ENCODE data around the gene CAPRIN1. TPM values are rescaled to one million over a fixed set of nuclear protein-coding genes. Genes with fewer than 3 reads are reported as not detected.

CAPRIN1 gene
- total and polyA plus RNA-seq, 10 of the 15 experiments (the other 5 are each of a cell fraction or from before 2014, with no cell fraction given), result 50.4 to 228 (median 191) TPM

DNA sequence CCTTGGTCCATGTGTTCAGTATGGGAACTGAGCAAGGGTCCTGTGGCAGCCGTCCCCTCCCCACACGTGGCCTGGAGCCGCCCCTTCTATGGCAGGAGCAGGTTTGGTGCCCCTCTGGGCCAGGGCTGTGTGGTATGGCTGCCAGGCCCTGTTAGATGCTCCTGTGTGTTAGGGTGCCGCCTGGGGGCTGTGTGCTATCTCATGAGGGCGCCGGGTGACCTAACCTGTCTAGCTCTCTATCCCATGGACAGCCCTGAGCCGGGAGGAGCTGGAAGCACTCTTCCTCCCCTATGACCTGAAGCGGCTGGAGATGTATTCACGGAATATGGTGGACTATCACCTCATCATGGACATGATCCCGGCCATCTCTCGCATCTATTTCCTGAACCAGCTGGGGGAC lies 88.6 kb downstream of the CAPRIN1 start:
- TF ChIP-seq RELA (IDR thresholded peaks at IDR 0.05; ENCODE audit: borderline replicate concordance, partially characterized antibody) (no peak), IRF3 (IDR thresholded peaks at IDR 0.05) (no peak), CHD2 (IDR thresholded peaks at IDR 0.05; ENCODE audit: borderline replicate concordance, low read depth, low read length) (no peak), NRF1 (conservative IDR thresholded peaks at IDR 0.05; ENCODE audit: low read depth, low read length) (no peak), ATF3 (IDR thresholded peaks at IDR 0.05; ENCODE audit: borderline replicate concordance, extremely low read depth, low read depth, low read length) (no peak), STAT1 (conservative IDR thresholded peaks at IDR 0.05) (no peak), BACH1 (IDR thresholded peaks at IDR 0.05; ENCODE audit: borderline replicate concordance) (no peak)
- no peak for ATAC-seq
- ChIA-PET CTCF (interaction anchor here (0.7 kb wide), 1 partner anchor 14 kb away, joined by 3 read pairs; no protein-coding TSS in a partner anchor), RAD21 (ENCODE audit: unreplicated experiment) (no interaction called here), POLR2A (no interaction called here), SMC1A (ENCODE audit: uncharacterized antibody, unreplicated experiment) (no interaction called here)
- H3K9me3 ChIP-seq (replicated peaks; ENCODE audit: control insufficient read depth, insufficient read depth, low read length), result no peaks in the 10 kb centered on the region
- in situ Hi-C loops (cut with MboI), result no loop called here
- H3K4me1 ChIP-seq (ENCODE audit: control insufficient read depth, insufficient read depth, low read length), result peaks cover 14% of the 10 kb centered on the region
- BruUV-seq (replicated peaks), result no TSS peak
- H3K27me3 ChIP-seq (replicated peaks in 1 of 2; ENCODE audit: control insufficient read depth in 2 of 2, insufficient read depth in 2 of 2, low read length in 1 of 2), result no peaks in the 10 kb centered on the region
- H3K9ac ChIP-seq (ENCODE audit: control insufficient read depth, insufficient read depth, low read length), result no peak overlapping the region
- H3K4me2 ChIP-seq (ENCODE audit: control insufficient read depth, insufficient read depth), result no peak overlapping the region
- no peak overlapping the region for H3K27ac ChIP-seq (ENCODE audit: control insufficient read depth, insufficient read depth)
- intact Hi-C loops (cut with micrococcal nuclease; ENCODE audit: unreplicated experiment), result no loop called here
- no peak for DNase-seq (ENCODE audit: low read depth, low spot score)
- no peaks in the 10 kb centered on the region for H3K79me2 ChIP-seq (ENCODE audit: control insufficient read depth, insufficient read depth, low read length)
- 95% methylated on average over 11 of the region's 11 CpGs for WGBS (ENCODE audit: insufficient coverage, insufficient replicate concordance, low lambda C conversion rate, missing lambda C conversion rate)
- H2AFZ ChIP-seq (ENCODE audit: control insufficient read depth, low read depth, low read length), result no peak overlapping the region
- no peak for FAIRE-seq
- no peaks in the 10 kb centered on the region for H4K20me1 ChIP-seq (ENCODE audit: control insufficient read depth, insufficient read depth)
- H3K36me3 ChIP-seq (ENCODE audit: control insufficient read depth in 2 of 2, insufficient read depth in 2 of 2, low read length in 1 of 2), result peaks cover 50 to 74% of the 10 kb centered on the region in 2 experiments
- H3K4me3 ChIP-seq, result no peak overlapping the region

Data from GM12878 (cell line).